Lower lobe of right lung (tissue), 2 donors: ENCODE data around the gene FGD3. TPM values are rescaled to one million over a fixed set of nuclear protein-coding genes. Genes with fewer than 3 reads are reported as not detected.

Source experiments
- ATAC-seq, 2 donors: fragments of 200-7000 bp; cut with Tn5 transposase; one replicate each; pipeline ENCODE4 v1.9.1; 2020 to 2022; ENCODE audit warnings: mild to moderate bottlenecking in 2 of 2, moderate library complexity in 2 of 2
- DNase-seq: peaks from one replicate; pipeline ENCODE4 v3.0.0-alpha.2; 2020
- H3K27ac ChIP-seq: fragments of 200-600 bp; one replicate; pipeline ENCODE4 v1.8.0; 2022
- H3K27me3 ChIP-seq: fragments of 200-600 bp; one replicate; pipeline ENCODE4 v1.8.0; 2022; ENCODE audit warnings: low read depth
- H3K36me3 ChIP-seq: fragments of 200-600 bp; one replicate; pipeline ENCODE4 v1.8.0; 2022; ENCODE audit warnings: mild to moderate bottlenecking
- H3K4me1 ChIP-seq: fragments of 200-600 bp; one replicate; pipeline ENCODE4 v1.8.0; 2022
- H3K4me3 ChIP-seq: fragments of 200-600 bp; one replicate; pipeline ENCODE4 v1.8.0; 2022; ENCODE audit warnings: mild to moderate bottlenecking
- H3K9me3 ChIP-seq: fragments of 200-600 bp; one replicate; pipeline ENCODE4 v1.8.0; 2022
- intact Hi-C: fragments of 100-400 bp; cut with DNase I; formaldehyde crosslinking; loops from one replicate; pipeline ENCODE4 v1.11.0; 2022
- total RNA-seq: library from RNA; stranded (reverse); fragmentation: NEBNext Ultra II Directional; extraction: Animal tissue kit (Norgen Biotek cat#: 25700); gene quantifications from one replicate; pipeline ENCODE4 v1.2.1, GENCODE V29; 2021
- TF ChIP-seq, protein P1 (sequence below): fragments of 200-600 bp; IDR thresholded peaks from one replicate; pipeline ENCODE4 v1.8.0; 2022; ENCODE audit warnings: antibody characterized with exemption, mild to moderate bottlenecking
- donor health status: DM: no; HTN: yes; CAD: no; lungs with severe emphysema.

Gene FGD3
- total RNA-seq, 1 donor from 2014 or later = 23.9 TPM

GRCh38 chr9:93030642-93031628 is 83.6 kb downstream of the FGD3 start:
- no peak overlapping the region for H3K27ac ChIP-seq
- peaks cover 7% of the 10 kb centered on the region for H3K36me3 ChIP-seq
- TF ChIP-seq, protein P1, sequence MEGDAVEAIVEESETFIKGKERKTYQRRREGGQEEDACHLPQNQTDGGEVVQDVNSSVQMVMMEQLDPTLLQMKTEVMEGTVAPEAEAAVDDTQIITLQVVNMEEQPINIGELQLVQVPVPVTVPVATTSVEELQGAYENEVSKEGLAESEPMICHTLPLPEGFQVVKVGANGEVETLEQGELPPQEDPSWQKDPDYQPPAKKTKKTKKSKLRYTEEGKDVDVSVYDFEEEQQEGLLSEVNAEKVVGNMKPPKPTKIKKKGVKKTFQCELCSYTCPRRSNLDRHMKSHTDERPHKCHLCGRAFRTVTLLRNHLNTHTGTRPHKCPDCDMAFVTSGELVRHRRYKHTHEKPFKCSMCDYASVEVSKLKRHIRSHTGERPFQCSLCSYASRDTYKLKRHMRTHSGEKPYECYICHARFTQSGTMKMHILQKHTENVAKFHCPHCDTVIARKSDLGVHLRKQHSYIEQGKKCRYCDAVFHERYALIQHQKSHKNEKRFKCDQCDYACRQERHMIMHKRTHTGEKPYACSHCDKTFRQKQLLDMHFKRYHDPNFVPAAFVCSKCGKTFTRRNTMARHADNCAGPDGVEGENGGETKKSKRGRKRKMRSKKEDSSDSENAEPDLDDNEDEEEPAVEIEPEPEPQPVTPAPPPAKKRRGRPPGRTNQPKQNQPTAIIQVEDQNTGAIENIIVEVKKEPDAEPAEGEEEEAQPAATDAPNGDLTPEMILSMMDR = no peak
- no peaks in the 10 kb centered on the region for H3K27me3 ChIP-seq
- ATAC-seq (no peak), DNase-seq (no peak)
- H3K9me3 ChIP-seq = no peaks in the 10 kb centered on the region
- H3K4me3 ChIP-seq = no peak overlapping the region
- peaks cover 13% of the 10 kb centered on the region for H3K4me1 ChIP-seq
- intact Hi-C loops = no loop called here

- H3K27ac ChIP-seq = no peak overlapping the region
- peak in 1 of 2 donors; percentile 66 for ATAC-seq
- no peaks in the 10 kb centered on the region for H3K9me3 ChIP-seq
- no peak for DNase-seq
- intact Hi-C loops = no loop called here
- no peaks in the 10 kb centered on the region for H3K27me3 ChIP-seq
- H3K36me3 ChIP-seq = peaks cover 7% of the 10 kb centered on the region
- TF ChIP-seq, protein P1 = no peak
- H3K4me3 ChIP-seq = no peak overlapping the region
- peaks cover 14% of the 10 kb centered on the region for H3K4me1 ChIP-seq
Measured at GRCh38 chr9:93031629-93032430, 84.5 kb downstream of the FGD3 start.

DNA sequence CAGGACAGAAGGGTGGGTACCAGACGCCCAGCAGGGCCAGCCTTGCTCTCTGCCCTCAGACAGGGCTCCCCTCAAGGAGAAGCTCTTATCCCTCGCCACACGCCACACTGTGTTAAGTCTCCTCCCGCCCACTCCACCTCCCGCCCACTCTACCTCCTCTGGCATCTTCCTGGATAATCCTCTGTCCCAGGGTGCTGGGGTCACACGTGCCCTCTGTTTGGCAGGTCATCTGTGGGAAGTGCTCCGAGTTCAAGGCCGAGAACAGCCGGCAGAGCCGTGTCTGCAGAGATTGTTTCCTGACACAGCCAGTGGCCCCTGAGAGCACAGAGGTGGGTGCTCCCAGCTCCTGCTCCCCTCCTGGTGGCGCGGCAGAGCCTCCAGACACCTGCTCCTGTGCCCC is 85.2 kb downstream of the FGD3 start:
- ATAC-seq = no peak

DNA sequence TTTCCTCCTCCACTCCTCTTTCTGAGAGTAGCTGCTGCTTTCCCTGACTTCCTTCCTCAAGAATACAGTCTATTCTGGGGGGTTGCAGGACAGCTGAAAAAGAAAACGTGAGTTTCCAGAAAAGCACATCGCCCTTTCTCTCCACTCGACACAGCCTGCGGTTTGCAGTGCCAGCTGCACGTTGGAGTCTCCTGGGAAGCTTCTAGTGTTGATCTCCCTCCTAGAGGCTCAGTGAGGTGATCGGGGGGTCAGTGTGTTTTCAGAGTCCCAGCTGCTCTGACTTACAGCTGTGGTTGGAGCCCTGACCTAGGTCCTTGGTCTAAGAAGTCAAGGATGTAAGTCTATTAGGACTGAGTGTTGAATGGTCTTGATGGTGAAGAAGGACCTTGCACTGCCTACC is 86.2 kb downstream of the FGD3 start:
- ATAC-seq (no peak), DNase-seq (no peak)
- TF ChIP-seq, protein P1 = no peak

More for the DNA sequence above, 85.2 kb downstream of the FGD3 start:
- DNase-seq = no peak
- H3K27ac ChIP-seq = no peak overlapping the region
- H3K36me3 ChIP-seq = peaks cover 7% of the 10 kb centered on the region
- H3K4me3 ChIP-seq = no peak overlapping the region
- H3K4me1 ChIP-seq = peaks cover 21% of the 10 kb centered on the region
- TF ChIP-seq, protein P1 = no peak
- no peaks in the 10 kb centered on the region for H3K9me3 ChIP-seq
- no peaks in the 10 kb centered on the region for H3K27me3 ChIP-seq
- intact Hi-C loops = no loop called here

GRCh38 chr9:93035106-93035660 is 87.9 kb downstream of the FGD3 start:
- Histone ChIP-seq H3K9me3 (no peaks in the 10 kb centered on the region), H3K4me3 (no peak overlapping the region), H3K4me1 (peaks cover 17% of the 10 kb centered on the region), H3K36me3 (peaks cover 7% of the 10 kb centered on the region), H3K27me3 (no peaks in the 10 kb centered on the region), H3K27ac (no peak overlapping the region)
- intact Hi-C loops = no loop called here
- ATAC-seq = no peak
- TF ChIP-seq, protein P1 = no peak
- no peak for DNase-seq

More for the DNA sequence above, 86.2 kb downstream of the FGD3 start:
- Histone ChIP-seq H3K4me3 (no peak overlapping the region), H3K9me3 (no peaks in the 10 kb centered on the region), H3K4me1 (peaks cover 21% of the 10 kb centered on the region), H3K27ac (no peak overlapping the region), H3K36me3 (peaks cover 7% of the 10 kb centered on the region), H3K27me3 (no peaks in the 10 kb centered on the region)
- intact Hi-C loops = no loop called here
